HCT116 (cell line): ENCODE measurements around the gene TRAF3. TPM values are rescaled to one million over a fixed set of nuclear protein-coding genes. Genes with fewer than 3 reads are reported as not detected.
A peak's percentile ranks its signal among the peaks of the same experiment; 100 is the strongest.

Source experiments
- ATAC-seq: fragments of 200-7000 bp; cut with Tn5 transposase; 2 replicates; pipeline ENCODE4 v1.9.1; 2020; ENCODE audit warnings: mild to moderate bottlenecking, moderate library complexity
- BruUV-seq: library from RNA; stranded (reverse); fragments of 400-500 nt; replicated peaks from 2 replicates; lab custom pipeline; 2021; lab: Mats Ljungman, UMichigan
- CTCF ChIA-PET: fragments of 300-600 bp; sonication (Branson Sonifier 250); formaldehyde crosslinking; loops from one replicate; lab custom pipeline; 2021; ENCODE audit warnings: antibody characterized with exemption; lab: Charles Lee
- POLR2A ChIA-PET: fragments of 300-600, 350-600 bp; sonication (Branson Sonifier 250); formaldehyde crosslinking; loops from one replicate; lab custom pipeline; 2021; ENCODE audit warnings: antibody characterized with exemption; lab: Charles Lee
- RAD21 ChIA-PET, 2 experiments: fragments of 300-600 bp; sonication (Branson Sonifier 250); formaldehyde crosslinking; loops; one replicate each; lab custom pipeline; 2023; ENCODE audit warnings: low total read pairs in 2 of 2; ENCODE audit not compliant: uncharacterized antibody in 2 of 2, unreplicated experiment in 2 of 2, low non-redundant PET in 1 of 2; lab: Charles Lee
- DNase-seq: peaks from one replicate; pipeline ENCODE4 v3.0.0-alpha.2; 2010; ENCODE audit warnings: low read depth, low spot score
- H2AFZ ChIP-seq: fragments of 200-600 bp; shearing (Covaris generic), sonication (generic); 2 replicates; pipeline ENCODE4 v1.6.1; 2017; ENCODE audit warnings: low read depth, mixed run types, mixed read lengths, antibody characterized with exemption, low read length; ENCODE audit not compliant: poor library complexity, severe bottlenecking
- H3K27ac ChIP-seq: 2 replicates; pipeline ENCODE4 v1.5.1; 2012; ENCODE audit warnings: low read depth, low read length
- H3K27me3 ChIP-seq: fragments of 200-600 bp; sonication (generic); 2 replicates; pipeline ENCODE4 v1.6.1; 2016; ENCODE audit warnings: mixed run types, low read length, mixed read lengths; ENCODE audit not compliant: insufficient read depth
- H3K36me3 ChIP-seq, 2 experiments: fragments of 200-500 bp in 1 of 2; fragments of 200-600 bp in 1 of 2; sonication (Bioruptor generic) in 1 of 2; sonication (generic) in 1 of 2; 2 replicates each; pipeline versions ENCODE4 v1.5.1 to v1.6.1; 2014 to 2016; ENCODE audit warnings: low read length in 2 of 2, inconsistent platforms in 1 of 2, mixed read lengths in 1 of 2, mixed run types in 1 of 2; ENCODE audit not compliant: insufficient read depth in 2 of 2, control insufficient read depth in 1 of 2
- H3K4me1 ChIP-seq, 2 experiments: fragments of 200-600 bp in 1 of 2; sonication (generic) in 1 of 2; 2 replicates each; pipeline versions ENCODE4 v1.5.1 to v1.6.1; 2012 to 2017; ENCODE audit warnings: low read length in 2 of 2, inconsistent platforms in 1 of 2, mild to moderate bottlenecking in 1 of 2, mixed read lengths in 1 of 2, mixed run types in 1 of 2, moderate library complexity in 1 of 2; ENCODE audit not compliant: insufficient read depth in 2 of 2, control insufficient read depth in 1 of 2
- H3K4me2 ChIP-seq: fragments of 200-600 bp; sonication (generic); 2 replicates; pipeline ENCODE4 v1.6.1; 2017; ENCODE audit warnings: mixed run types, low read length, mixed read lengths
- H3K4me3 ChIP-seq, 2 experiments: fragments of 200-600 bp in 1 of 2; sonication (generic) in 1 of 2; replicated peaks in 1 of 2; 2 replicates each; pipeline ENCODE4 v1.5.1; 2011 to 2016; ENCODE audit warnings: low read length in 2 of 2, control low read depth in 1 of 2, low read depth in 1 of 2, mild to moderate bottlenecking in 1 of 2, mixed read lengths in 1 of 2, mixed run types in 1 of 2
- H3K79me2 ChIP-seq: fragments of 200-600 bp; sonication (generic); 2 replicates; pipeline ENCODE4 v1.6.1; 2017; ENCODE audit warnings: mild to moderate bottlenecking, mixed run types, low read length, moderate library complexity, mixed read lengths; ENCODE audit not compliant: insufficient read depth
- H3K9ac ChIP-seq: fragments of 200-600 bp; sonication (generic); 2 replicates; pipeline ENCODE4 v1.6.1; 2016; ENCODE audit warnings: low read length, mixed read lengths
- H3K9me2 ChIP-seq: fragments of 200-600 bp; sonication (generic), shearing (Covaris generic); 2 replicates; pipeline ENCODE4 v1.6.1; 2017; ENCODE audit warnings: mixed run types, mild to moderate bottlenecking, moderate library complexity; ENCODE audit not compliant: insufficient read depth
- H3K9me3 ChIP-seq, 2 experiments: fragments of 200-500 bp in 1 of 2; fragments of 200-600 bp in 1 of 2; sonication (Bioruptor generic) in 1 of 2; sonication (generic) in 1 of 2; 2 replicates each; pipeline ENCODE4 v1.6.1; 2014 to 2017; ENCODE audit warnings: low read length in 2 of 2, mixed read lengths in 2 of 2, inconsistent platforms in 1 of 2, low read depth in 1 of 2, mild to moderate bottlenecking in 1 of 2, mixed run types in 1 of 2, moderate library complexity in 1 of 2; ENCODE audit not compliant: control insufficient read depth in 1 of 2, insufficient read depth in 1 of 2
- H4K20me1 ChIP-seq: fragments of 200-600 bp; sonication (generic), shearing (Covaris generic); 2 replicates; pipeline ENCODE4 v1.6.1; 2017; ENCODE audit warnings: mixed run types, mild to moderate bottlenecking, moderate library complexity; ENCODE audit not compliant: insufficient read depth
- CEBPB ChIP-seq: IDR thresholded peaks from 2 replicates; pipeline ENCODE4 v1.6.1; 2012; ENCODE audit warnings: low read depth
- EGR1 ChIP-seq: IDR thresholded peaks from 2 replicates; pipeline ENCODE4 v1.6.1; 2012; ENCODE audit warnings: low read depth
- FOSL1 ChIP-seq: IDR thresholded peaks from 2 replicates; pipeline ENCODE4 v1.6.1; 2012; ENCODE audit warnings: low read depth
- POLR2A ChIP-seq: IDR thresholded peaks from 2 replicates; pipeline ENCODE4 v1.7.0; 2011; ENCODE audit warnings: borderline replicate concordance; ENCODE audit not compliant: insufficient read depth, insufficient read length; ENCODE audit errors: extremely low read depth
- YY1 ChIP-seq: IDR thresholded peaks from 2 replicates; pipeline ENCODE4 v1.6.1; 2011; ENCODE audit warnings: low read length, low read depth, moderate library complexity, mild to moderate bottlenecking; ENCODE audit not compliant: insufficient replicate concordance; ENCODE audit errors: extremely low read depth
- ZFX ChIP-seq: fragments of 450-650 bp; IDR thresholded peaks from 2 replicates; pipeline ENCODE4 v1.6.1; 2017
- intact Hi-C: fragments of 100-400 bp; cut with micrococcal nuclease; formaldehyde crosslinking; loops from 2 replicates; pipeline ENCODE4 v1.10.0; 2022
- total RNA-seq: library from RNA; stranded (reverse); gene quantifications from one replicate; pipeline ENCODE4 v1.2.1, GENCODE V29; 2021; ENCODE audit not compliant: unreplicated experiment
- TF ChIP-seq, protein P1 (sequence below), 3 experiments: fragments of 200-600 bp in 1 of 3; sonication (generic) in 1 of 3; IDR thresholded peaks in 2 of 3; conservative IDR thresholded peaks in 1 of 3; 2 replicates each; pipeline ENCODE4 v1.5.1; 2012 to 2017; ENCODE audit warnings: low read depth in 2 of 3, low read length in 2 of 3, antibody characterized with exemption in 1 of 3, borderline replicate concordance in 1 of 3, control low read depth in 1 of 3, mild to moderate bottlenecking in 1 of 3, mixed read lengths in 1 of 3, mixed run types in 1 of 3, moderate library complexity in 1 of 3; ENCODE audit not compliant: insufficient read depth in 1 of 3
- TF ChIP-seq, protein P2 (sequence below): IDR thresholded peaks from 2 replicates; pipeline ENCODE4 v1.6.1; 2012
- TF ChIP-seq, protein P3 (sequence below): IDR thresholded peaks from 2 replicates; pipeline ENCODE4 v1.6.1; 2012; ENCODE audit warnings: low read depth

The TRAF3 gene
- total RNA-seq, 1 experiment from 2014 or later: 32.1 TPM

DNA sequence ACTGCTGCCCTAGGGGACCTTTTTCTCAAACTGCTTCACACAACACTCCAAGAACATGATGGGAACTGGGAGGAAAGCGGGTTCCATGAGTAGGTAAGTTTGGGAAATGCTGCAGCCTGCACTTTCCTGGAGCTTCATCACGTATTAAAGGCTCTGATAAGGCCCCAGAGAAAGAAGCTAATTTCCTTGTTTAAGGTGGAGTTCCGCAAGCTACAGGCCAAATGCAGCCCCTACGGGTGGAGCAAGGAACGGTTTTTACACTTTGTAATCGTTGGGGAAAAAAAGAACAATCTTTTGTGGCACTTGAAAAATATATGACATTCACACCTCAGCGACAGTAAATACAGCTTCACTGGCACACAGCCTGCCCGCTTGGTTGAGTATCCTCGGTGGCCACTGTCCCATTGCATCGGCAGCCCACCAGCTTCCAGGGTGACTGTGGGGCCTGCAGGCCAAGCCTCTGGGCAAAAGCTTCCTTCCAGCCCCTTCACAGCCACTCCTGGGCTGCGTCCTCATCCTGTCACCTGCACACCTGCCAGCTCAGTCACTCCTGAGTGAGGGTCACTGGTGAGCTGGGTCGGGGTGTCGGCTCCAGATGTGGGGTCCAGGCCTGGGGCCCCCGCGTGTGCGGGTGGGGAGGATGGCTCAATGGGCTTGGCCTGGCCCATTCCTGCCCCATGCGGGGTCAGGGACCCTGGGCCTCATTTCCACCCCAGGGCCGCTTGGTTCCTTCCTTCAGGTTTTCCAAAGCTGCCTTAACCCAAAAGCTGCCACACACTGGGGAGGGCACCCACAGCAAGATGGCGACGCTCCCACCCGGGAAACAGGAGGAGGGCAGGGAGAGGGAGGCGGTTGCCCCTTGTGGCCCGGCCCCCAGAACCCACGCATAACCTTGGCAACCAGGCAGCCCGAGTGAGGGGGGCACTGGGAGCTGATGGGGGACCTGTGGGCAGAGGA, 147.7 kb downstream of the TRAF3 start:
- Histone ChIP-seq H3K36me3 (no peaks in the 10 kb centered on the region), H3K27me3 (no peaks in the 10 kb centered on the region), H3K4me1 (peaks cover 15 to 24% of the 10 kb centered on the region in 2 experiments), H3K79me2 (no peaks in the 10 kb centered on the region), H3K9me3 (no peaks in the 10 kb centered on the region), H4K20me1 (no peaks in the 10 kb centered on the region), H2AFZ (no peak overlapping the region), H3K9ac (no peak overlapping the region), H3K4me3 (no peak overlapping the region), H3K9me2 (no peaks in the 10 kb centered on the region), H3K4me2 (no peak overlapping the region), H3K27ac (no peak overlapping the region)
- TF ChIP-seq, protein P1, sequence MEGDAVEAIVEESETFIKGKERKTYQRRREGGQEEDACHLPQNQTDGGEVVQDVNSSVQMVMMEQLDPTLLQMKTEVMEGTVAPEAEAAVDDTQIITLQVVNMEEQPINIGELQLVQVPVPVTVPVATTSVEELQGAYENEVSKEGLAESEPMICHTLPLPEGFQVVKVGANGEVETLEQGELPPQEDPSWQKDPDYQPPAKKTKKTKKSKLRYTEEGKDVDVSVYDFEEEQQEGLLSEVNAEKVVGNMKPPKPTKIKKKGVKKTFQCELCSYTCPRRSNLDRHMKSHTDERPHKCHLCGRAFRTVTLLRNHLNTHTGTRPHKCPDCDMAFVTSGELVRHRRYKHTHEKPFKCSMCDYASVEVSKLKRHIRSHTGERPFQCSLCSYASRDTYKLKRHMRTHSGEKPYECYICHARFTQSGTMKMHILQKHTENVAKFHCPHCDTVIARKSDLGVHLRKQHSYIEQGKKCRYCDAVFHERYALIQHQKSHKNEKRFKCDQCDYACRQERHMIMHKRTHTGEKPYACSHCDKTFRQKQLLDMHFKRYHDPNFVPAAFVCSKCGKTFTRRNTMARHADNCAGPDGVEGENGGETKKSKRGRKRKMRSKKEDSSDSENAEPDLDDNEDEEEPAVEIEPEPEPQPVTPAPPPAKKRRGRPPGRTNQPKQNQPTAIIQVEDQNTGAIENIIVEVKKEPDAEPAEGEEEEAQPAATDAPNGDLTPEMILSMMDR (IDR thresholded peaks at IDR 0.05 in 2 of 3, conservative IDR thresholded peaks at IDR 0.05 in 1 of 3; ENCODE audit: borderline replicate concordance in 1 of 3, insufficient read depth in 1 of 3, low read depth in 2 of 3, low read length in 2 of 3): 0 out of 6 replicates have a peak, but pooled peaks of 1 of the 3 experiments have one; percentile 18
- TF ChIP-seq POLR2A: no peak
- no TSS peak for BruUV-seq
- ATAC-seq (no peak), DNase-seq (no peak)
- ChIA-PET RAD21 (no interaction called here), CTCF (no interaction called here), POLR2A (no interaction called here)
- intact Hi-C loops: loop anchor here (10.0 kb wide), 1 partner anchor 400 kb away; no protein-coding TSS in a partner anchor

DNA sequence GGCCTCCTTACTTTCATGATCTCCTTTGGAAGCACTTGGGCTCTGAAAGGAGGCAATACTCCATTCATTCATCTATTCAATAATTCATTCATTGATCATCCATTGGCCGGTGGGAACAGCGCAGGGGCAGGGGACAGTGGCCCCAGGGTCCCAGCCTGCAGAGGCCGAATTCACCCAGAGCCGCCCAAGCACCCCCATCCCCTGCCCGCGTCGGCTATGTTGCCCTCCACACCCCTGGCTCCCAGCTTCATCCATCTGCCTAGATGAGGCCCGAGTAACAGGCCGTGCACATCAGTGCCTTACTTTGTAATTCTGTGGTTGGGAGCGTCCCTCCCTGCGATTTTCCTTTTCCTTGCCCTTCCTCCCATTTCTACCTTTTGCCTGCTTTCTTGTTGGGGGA, 148.4 kb downstream of the TRAF3 start:
- Histone ChIP-seq H3K9me2 (no peaks in the 10 kb centered on the region), H2AFZ (no peak overlapping the region), H3K27ac (no peak overlapping the region), H3K9me3 (no peaks in the 10 kb centered on the region), H3K27me3 (no peaks in the 10 kb centered on the region), H3K79me2 (no peaks in the 10 kb centered on the region), H3K36me3 (no peaks in the 10 kb centered on the region), H3K4me3 (no peak overlapping the region), H4K20me1 (no peaks in the 10 kb centered on the region), H3K4me2 (no peak overlapping the region), H3K9ac (no peak overlapping the region), H3K4me1 (peaks cover 15 to 26% of the 10 kb centered on the region in 2 experiments)
- no peak for DNase-seq
- CTCF ChIA-PET: no interaction called here
- BruUV-seq: no TSS peak
- no peak for ATAC-seq
- POLR2A ChIA-PET: no interaction called here
- RAD21 ChIA-PET: no interaction called here
- intact Hi-C loops: loop anchor here (10.0 kb wide), 1 partner anchor 401 kb away; no protein-coding TSS in a partner anchor
- no peak for TF ChIP-seq CEBPB
- TF ChIP-seq, protein P1 (IDR thresholded peaks at IDR 0.05 in 2 of 3, conservative IDR thresholded peaks at IDR 0.05 in 1 of 3; ENCODE audit: borderline replicate concordance in 1 of 3, insufficient read depth in 1 of 3, low read depth in 2 of 3, low read length in 2 of 3): no peak
- TF ChIP-seq, protein P2, sequence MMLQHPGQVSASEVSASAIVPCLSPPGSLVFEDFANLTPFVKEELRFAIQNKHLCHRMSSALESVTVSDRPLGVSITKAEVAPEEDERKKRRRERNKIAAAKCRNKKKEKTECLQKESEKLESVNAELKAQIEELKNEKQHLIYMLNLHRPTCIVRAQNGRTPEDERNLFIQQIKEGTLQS: no peak
- TF ChIP-seq, protein P3, sequence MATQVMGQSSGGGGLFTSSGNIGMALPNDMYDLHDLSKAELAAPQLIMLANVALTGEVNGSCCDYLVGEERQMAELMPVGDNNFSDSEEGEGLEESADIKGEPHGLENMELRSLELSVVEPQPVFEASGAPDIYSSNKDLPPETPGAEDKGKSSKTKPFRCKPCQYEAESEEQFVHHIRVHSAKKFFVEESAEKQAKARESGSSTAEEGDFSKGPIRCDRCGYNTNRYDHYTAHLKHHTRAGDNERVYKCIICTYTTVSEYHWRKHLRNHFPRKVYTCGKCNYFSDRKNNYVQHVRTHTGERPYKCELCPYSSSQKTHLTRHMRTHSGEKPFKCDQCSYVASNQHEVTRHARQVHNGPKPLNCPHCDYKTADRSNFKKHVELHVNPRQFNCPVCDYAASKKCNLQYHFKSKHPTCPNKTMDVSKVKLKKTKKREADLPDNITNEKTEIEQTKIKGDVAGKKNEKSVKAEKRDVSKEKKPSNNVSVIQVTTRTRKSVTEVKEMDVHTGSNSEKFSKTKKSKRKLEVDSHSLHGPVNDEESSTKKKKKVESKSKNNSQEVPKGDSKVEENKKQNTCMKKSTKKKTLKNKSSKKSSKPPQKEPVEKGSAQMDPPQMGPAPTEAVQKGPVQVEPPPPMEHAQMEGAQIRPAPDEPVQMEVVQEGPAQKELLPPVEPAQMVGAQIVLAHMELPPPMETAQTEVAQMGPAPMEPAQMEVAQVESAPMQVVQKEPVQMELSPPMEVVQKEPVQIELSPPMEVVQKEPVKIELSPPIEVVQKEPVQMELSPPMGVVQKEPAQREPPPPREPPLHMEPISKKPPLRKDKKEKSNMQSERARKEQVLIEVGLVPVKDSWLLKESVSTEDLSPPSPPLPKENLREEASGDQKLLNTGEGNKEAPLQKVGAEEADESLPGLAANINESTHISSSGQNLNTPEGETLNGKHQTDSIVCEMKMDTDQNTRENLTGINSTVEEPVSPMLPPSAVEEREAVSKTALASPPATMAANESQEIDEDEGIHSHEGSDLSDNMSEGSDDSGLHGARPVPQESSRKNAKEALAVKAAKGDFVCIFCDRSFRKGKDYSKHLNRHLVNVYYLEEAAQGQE: no peak
- no peak for TF ChIP-seq YY1
- TF ChIP-seq FOSL1: no peak
- TF ChIP-seq ZFX: no peak
- no peak for TF ChIP-seq EGR1
